CD4-positive, alpha-beta T cell (primary cell): ENCODE measurements around the gene USP50. TPM values are rescaled to one million over a fixed set of nuclear protein-coding genes. Genes with fewer than 3 reads are reported as not detected.

Experiments used
- ATAC-seq: fragments of 200-7000 bp; cut with Tn5 transposase; one replicate; pipeline ENCODE4 v1.10.0; 2022; ENCODE audit warnings: mild to moderate bottlenecking; ENCODE audit not compliant: poor library complexity
- CTCF ChIA-PET: fragments of 350-600 bp; sonication (Branson Sonifier 250); formaldehyde crosslinking; loops from one replicate; lab custom pipeline; 2021; ENCODE audit warnings: antibody characterized with exemption, inconsistent platforms; lab: Charles Lee
- POLR2A ChIA-PET: fragments of 350-600 bp; sonication (Branson Sonifier 250); formaldehyde crosslinking; loops from one replicate; lab custom pipeline; 2021; ENCODE audit warnings: antibody characterized with exemption, inconsistent platforms; lab: Charles Lee
- DNase-seq, 14 experiments: peaks; one replicate each; pipeline ENCODE4 v3.0.0-alpha.2; 2013 to 2020; ENCODE audit warnings: mixed read lengths in 2 of 14
- H3K27ac ChIP-seq, 2 donors: one replicate each; pipeline versions ENCODE4 v1.5.1 to v1.7.0; 2013; ENCODE audit warnings: low read length in 2 of 2, low read depth in 1 of 2, mild to moderate bottlenecking in 1 of 2
- H3K27me3 ChIP-seq, 2 experiments: 1 replicate in 1 of 2; 2 replicates in 1 of 2; pipeline versions ENCODE4 v1.6.1 to v1.7.0; 2013; ENCODE audit warnings: low read length in 2 of 2, control low read depth in 1 of 2, mild to moderate bottlenecking in 1 of 2, moderate library complexity in 1 of 2; ENCODE audit not compliant: insufficient read depth in 2 of 2, control insufficient read depth in 1 of 2
- H3K36me3 ChIP-seq: one replicate; pipeline ENCODE4 v1.6.1; 2013; ENCODE audit warnings: low read length, control low read depth; ENCODE audit not compliant: insufficient read depth
- H3K4me1 ChIP-seq: one replicate; pipeline ENCODE4 v1.6.1; 2013; ENCODE audit warnings: low read length, control low read depth; ENCODE audit not compliant: insufficient read depth
- H3K4me3 ChIP-seq: one replicate; pipeline ENCODE4 v1.5.1; 2013; ENCODE audit warnings: mild to moderate bottlenecking, low read length, moderate library complexity
- H3K9me3 ChIP-seq, 2 experiments: 1 replicate in 1 of 2; 2 replicates in 1 of 2; pipeline versions ENCODE4 v1.6.1 to v1.7.0; 2013; ENCODE audit warnings: low read length in 2 of 2, mild to moderate bottlenecking in 2 of 2, control low read depth in 1 of 2, moderate library complexity in 1 of 2; ENCODE audit not compliant: control insufficient read depth in 1 of 2, insufficient read depth in 1 of 2
- H3K27ac Mint-ChIP-seq: one replicate; pipeline ENCODE4 v1.8.0; 2020; ENCODE audit warnings: mixed read lengths
- H3K27me3 Mint-ChIP-seq: one replicate; pipeline ENCODE4 v1.8.0; 2021; ENCODE audit warnings: mixed read lengths
- H3K36me3 Mint-ChIP-seq: one replicate; pipeline ENCODE4 v1.8.0; 2021; ENCODE audit warnings: low read depth, mixed read lengths
- H3K4me1 Mint-ChIP-seq: one replicate; pipeline ENCODE4 v1.8.0; 2021; ENCODE audit warnings: low read depth, mixed read lengths
- H3K4me3 Mint-ChIP-seq: one replicate; pipeline ENCODE4 v1.8.0; 2020; ENCODE audit warnings: mild to moderate bottlenecking, mixed read lengths
- H3K9me3 Mint-ChIP-seq: one replicate; pipeline ENCODE4 v1.8.0; 2020; ENCODE audit warnings: mixed read lengths
- CTCF ChIP-seq: fragments of 200-600 bp; IDR thresholded peaks from one replicate; pipeline ENCODE4 v1.8.0; 2022; ENCODE audit warnings: antibody characterized with exemption, mild to moderate bottlenecking
- intact Hi-C, 2 experiments: fragments of 100-400 bp; cut with DNase I in 1 of 2; cut with micrococcal nuclease in 1 of 2; formaldehyde crosslinking; loops; one replicate each; pipeline versions ENCODE4 v1.15.1 to v1.9.0; 2023 to 2025; cut with DNase I, micrococcal nuclease
- total RNA-seq, 174 experiments: library from RNA in 2 of 174; stranded (reverse) in 2 of 174; gene quantifications; one replicate each; pipeline ENCODE4 v1.2.3 and lab custom pipeline; 2021 to 2026

Gene USP50
- total RNA-seq, 2 experiments from 2014 or later: 0.41 TPM; not detected in 1

- ChIA-PET POLR2A (no interaction called here), CTCF (no interaction called here)
- Histone ChIP-seq H3K36me3 (peaks cover 15% of the 10 kb centered on the region), H3K27ac (no peak overlapping the region), H3K4me1 (no peaks in the 10 kb centered on the region), H3K4me3 (no peak overlapping the region), H3K27me3 (no peaks in the 10 kb centered on the region), H3K9me3 (no peaks in the 10 kb centered on the region)
- Mint-ChIP-seq H3K36me3 (peaks cover 20% of the 10 kb centered on the region), H3K4me1 (peaks cover 7% of the 10 kb centered on the region), H3K4me3 (no peak overlapping the region), H3K9me3 (no peaks in the 10 kb centered on the region), H3K27ac (peak overlapping the region; percentile 58), H3K27me3 (no peaks in the 10 kb centered on the region)
- intact Hi-C loops: no loop called here
- ATAC-seq: no peak
- TF ChIP-seq CTCF: no peak
- no peak for DNase-seq
These were observed 10.3 kb upstream of the USP50 start for GRCh38 chr15:50556642-50557371.

- H3K4me1 Mint-ChIP-seq: peaks cover 7% of the 10 kb centered on the region
- H3K36me3 ChIP-seq: no peaks in the 10 kb centered on the region
- H3K27ac ChIP-seq: no peak overlapping the region
- no peaks in the 10 kb centered on the region for H3K9me3 Mint-ChIP-seq
- DNase-seq (no peak), ATAC-seq (no peak)
- no peaks in the 10 kb centered on the region for H3K27me3 Mint-ChIP-seq
- H3K36me3 Mint-ChIP-seq: no peaks in the 10 kb centered on the region
- no peaks in the 10 kb centered on the region for H3K4me1 ChIP-seq
- ChIA-PET POLR2A (no interaction called here), CTCF (no interaction called here)
- no peak for TF ChIP-seq CTCF
- intact Hi-C loops: no loop called here
- H3K4me3 Mint-ChIP-seq: no peak overlapping the region
- no peaks in the 10 kb centered on the region for H3K9me3 ChIP-seq
- no peak overlapping the region for H3K27ac Mint-ChIP-seq
- no peak overlapping the region for H3K4me3 ChIP-seq
- no peaks in the 10 kb centered on the region for H3K27me3 ChIP-seq
These were observed 5.8 kb upstream of the USP50 start for GRCh38 chr15:50552238-50552637.

- CTCF ChIA-PET: no interaction called here
- H3K27me3 Mint-ChIP-seq: no peaks in the 10 kb centered on the region
- intact Hi-C loops: no loop called here
These were observed 2.9 kb upstream of the USP50 start for GRCh38 chr15:50549326-50549725.

More at GRCh38 chr15:50549326-50549725, 2.9 kb upstream of the USP50 start:
- Histone ChIP-seq H3K27me3 (no peaks in the 10 kb centered on the region), H3K9me3 (no peaks in the 10 kb centered on the region), H3K4me1 (no peaks in the 10 kb centered on the region), H3K36me3 (no peaks in the 10 kb centered on the region), H3K4me3 (no peak overlapping the region), H3K27ac (no peak overlapping the region)
- H3K9me3 Mint-ChIP-seq: no peaks in the 10 kb centered on the region
- no peak for TF ChIP-seq CTCF
- no peak overlapping the region for H3K4me3 Mint-ChIP-seq
- no peak for DNase-seq
- POLR2A ChIA-PET: interaction anchor here (0.8 kb wide), 1 partner anchor 94 kb away, joined by 3 read pairs; no protein-coding TSS in a partner anchor
- H3K36me3 Mint-ChIP-seq: no peaks in the 10 kb centered on the region
- no peaks in the 10 kb centered on the region for H3K4me1 Mint-ChIP-seq
- ATAC-seq: no peak
- H3K27ac Mint-ChIP-seq: no peak overlapping the region
